HepG2 (cell line): ENCODE data around the gene G6PC3. TPM values are rescaled to one million over a fixed set of nuclear protein-coding genes. Genes with fewer than 3 reads are reported as not detected.

Experiments used
- ELK4 ChIP-seq: sonication (generic); formaldehyde crosslinking; IDR thresholded peaks from 2 replicates; pipeline ENCODE4 v1.9.0; 2021; ENCODE audit warnings: missing genetic modification reagents, borderline replicate concordance
- HNRNPK ChIP-seq: fragments of 200-400 bp; formaldehyde crosslinking; IDR thresholded peaks from 2 replicates; pipeline ENCODE4 v1.6.1; 2018; ENCODE audit warnings: low read length, low read depth, moderate library complexity, mild to moderate bottlenecking; ENCODE audit not compliant: poor library complexity, severe bottlenecking
- MEF2D ChIP-seq: sonication (generic); formaldehyde crosslinking; IDR thresholded peaks from 2 replicates; pipeline ENCODE4 v1.5.1; 2020; ENCODE audit warnings: mild to moderate bottlenecking, missing genetic modification reagents
- MYPOP ChIP-seq: sonication (generic); formaldehyde crosslinking; IDR thresholded peaks from 2 replicates; pipeline ENCODE4 v1.8.1; 2023; ENCODE audit warnings: mild to moderate bottlenecking, moderate library complexity, missing genetic modification reagents
- NR2F6 ChIP-seq, 2 experiments: IDR thresholded peaks; 2 replicates each; pipeline ENCODE4 v1.6.1; 2016; ENCODE audit warnings: antibody characterized with exemption in 1 of 2, mild to moderate bottlenecking in 1 of 2
- RCOR2 ChIP-seq: IDR thresholded peaks from 2 replicates; pipeline ENCODE4 v1.6.1; 2016; ENCODE audit warnings: missing biosample characterization, missing genetic modification reagents
- REST ChIP-seq, 2 experiments: IDR thresholded peaks; 2 replicates each; pipeline ENCODE4 v1.6.1; 2011 to 2012; ENCODE audit warnings: low read length in 2 of 2, borderline replicate concordance in 1 of 2, low read depth in 1 of 2, mild to moderate bottlenecking in 1 of 2, moderate library complexity in 1 of 2
- SMAD9 ChIP-seq: sonication (generic); formaldehyde crosslinking; IDR thresholded peaks from 2 replicates; pipeline ENCODE4 v1.5.1; 2020; ENCODE audit warnings: mild to moderate bottlenecking, missing genetic modification reagents
- TFDP1 ChIP-seq: IDR thresholded peaks from 2 replicates; pipeline ENCODE4 v1.6.1; 2016; ENCODE audit warnings: missing compliant biosample characterization, missing genetic modification reagents, borderline replicate concordance
- ZFAT ChIP-seq: sonication (generic); formaldehyde crosslinking; conservative IDR thresholded peaks from 2 replicates; pipeline ENCODE4 v1.8.1; 2023; ENCODE audit warnings: missing genetic modification reagents, inconsistent platforms
- ZHX2 ChIP-seq, 2 experiments: sonication (generic) in 1 of 2; formaldehyde crosslinking in 1 of 2; IDR thresholded peaks; 2 replicates each; pipeline versions ENCODE4 v1.6.1 to v1.9.0; 2014 to 2022; ENCODE audit warnings: antibody characterized with exemption in 1 of 2, borderline replicate concordance in 1 of 2, inconsistent platforms in 1 of 2, low read depth in 1 of 2, missing genetic modification reagents in 1 of 2
- ZNF337 ChIP-seq: sonication (generic); formaldehyde crosslinking; IDR thresholded peaks from 2 replicates; pipeline ENCODE4 v1.5.1; 2020; ENCODE audit warnings: missing genetic modification reagents, low read depth, mild to moderate bottlenecking, borderline replicate concordance
- ZNF724P ChIP-seq: sonication (generic); formaldehyde crosslinking; IDR thresholded peaks from 2 replicates; pipeline ENCODE4 v1.8.0; 2022; ENCODE audit warnings: missing genetic modification reagents, borderline replicate concordance
- polyA plus RNA-seq, 8 experiments: library from polyadenylated mRNA; depleted of rRNA in 3 of 8; stranded (reverse) in 7 of 8; unstranded in 1 of 8; fragments of >200 nt; fragmentation: Illumina TruSeq in 4 of 8; extraction: Trizol in 4 of 8; gene quantifications; 2 replicates each; pipeline versions ENCODE4 v1.2.1 to v1.2.3, GENCODE V29; 2011 to 2016; ENCODE audit warnings: low read depth in 4 of 8, missing spikeins in 1 of 8, mixed read lengths in 1 of 8; ENCODE audit not compliant: insufficient read depth in 1 of 8
- total RNA-seq, 5 experiments: library from RNA; depleted of rRNA; stranded (reverse); fragments of >200 nt; fragmentation: Illumina TruSeq; extraction: Trizol; gene quantifications; 2 replicates each; pipeline ENCODE4 v1.2.3, GENCODE V29; 2016; ENCODE audit warnings: low read depth in 1 of 5

Gene G6PC3
- total and polyA plus RNA-seq, 2 of the 13 experiments (the other 11 are each of a cell fraction or from before 2014, with no cell fraction given): 38.5 to 75.8 TPM

GRCh38 chr17:44123356-44124117 lies 53.0 kb downstream of the G6PC3 start, which contains the start of gene HDAC5 (continued):
- TF ChIP-seq ZHX2 (IDR thresholded peaks at IDR 0.05; ENCODE audit: low read depth) (peak; percentile 63; the same call in 1 of the 2 replicates), ZHX2 (CRISPR knock-in tag; IDR thresholded peaks at IDR 0.05; ENCODE audit: borderline replicate concordance) (no peak), MEF2D (CRISPR knock-in tag) (peak; percentile 100), ELK4 (CRISPR knock-in tag) (no peak), ZFAT (CRISPR knock-in tag) (no peak), NR2F6 (IDR thresholded peaks at IDR 0.05) (0 out of 2 replicates have a peak, but pooled peaks have one; percentile 15), NR2F6 (CRISPR knock-in tag; IDR thresholded peaks at IDR 0.05) (no peak), SMAD9 (0 out of 2 replicates have a peak, but pooled peaks have one; percentile 27), ZNF724P (CRISPR knock-in tag) (peak; percentile 51; the same call in 1 of the 2 replicates), MYPOP (CRISPR knock-in tag) (peak; percentile 69; the same call in 1 of the 2 replicates), RCOR2 (peak; percentile 79), TFDP1 (peak; percentile 10; the same call in 1 of the 2 replicates), REST (IDR thresholded peaks at IDR 0.05; ENCODE audit: borderline replicate concordance in 1 of 2, low read depth in 1 of 2, low read length in 2 of 2) (0 out of 4 replicates have a peak, but pooled peaks of 1 of the 2 experiments have one; percentile 17), ZNF337 (CRISPR knock-in tag) (0 out of 2 replicates have a peak, but pooled peaks have one; percentile 0), HNRNPK (peak; percentile 46)
